Liver (tissue), 9 donors: ENCODE results near the gene LINGO3. TPM values are rescaled to one million over a fixed set of nuclear protein-coding genes. Genes with fewer than 3 reads are reported as not detected.
A peak's percentile ranks its signal among the peaks of the same experiment; 100 is the strongest.

Experiments used
- DNase-seq: peaks from one replicate; pipeline ENCODE4 v3.0.0-alpha.2; 2017; ENCODE audit warnings: low spot score
- H3K27ac ChIP-seq, 2 donors: one replicate each; pipeline ENCODE4 v1.7.0; 2013; ENCODE audit warnings: inconsistent platforms in 2 of 2, low read length in 2 of 2, control low read depth in 1 of 2, low read depth in 1 of 2, mild to moderate bottlenecking in 1 of 2
- H3K27me3 ChIP-seq, 4 donors: one replicate each; pipeline versions ENCODE4 v1.6.1 to v1.7.0; 2013; ENCODE audit warnings: low read length in 3 of 4, inconsistent platforms in 1 of 4, mild to moderate bottlenecking in 1 of 4, moderate library complexity in 1 of 4; ENCODE audit not compliant: control insufficient read depth in 4 of 4, insufficient read depth in 4 of 4
- H3K36me3 ChIP-seq, 4 donors: one replicate each; pipeline versions ENCODE4 v1.6.1 to v1.7.0; 2013; ENCODE audit warnings: low read length in 3 of 4, mild to moderate bottlenecking in 3 of 4, low read depth in 1 of 4, moderate library complexity in 1 of 4; ENCODE audit not compliant: control insufficient read depth in 4 of 4, insufficient read depth in 3 of 4
- H3K4me1 ChIP-seq, 4 donors: one replicate each; pipeline versions ENCODE4 v1.6.1 to v1.7.0; 2013; ENCODE audit warnings: low read length in 3 of 4, mild to moderate bottlenecking in 3 of 4, moderate library complexity in 1 of 4; ENCODE audit not compliant: control insufficient read depth in 4 of 4, insufficient read depth in 4 of 4
- H3K4me3 ChIP-seq, 3 donors: one replicate each; pipeline versions ENCODE4 v1.6.1 to v1.7.0; 2013; ENCODE audit warnings: low read length in 3 of 3, control low read depth in 1 of 3, low read depth in 1 of 3, mild to moderate bottlenecking in 1 of 3
- H3K9ac ChIP-seq, 2 donors: one replicate each; pipeline ENCODE4 v1.7.0; 2013; ENCODE audit warnings: low read length in 2 of 2, mild to moderate bottlenecking in 2 of 2, moderate library complexity in 2 of 2, control low read depth in 1 of 2, low read depth in 1 of 2
- H3K9me3 ChIP-seq, 4 donors: one replicate each; pipeline versions ENCODE4 v1.6.1 to v1.7.0; 2013; ENCODE audit warnings: low read length in 3 of 4; ENCODE audit not compliant: control insufficient read depth in 4 of 4
- ATF3 ChIP-seq: IDR thresholded peaks from 2 replicates; pipeline ENCODE4 v1.6.1; 2016; ENCODE audit warnings: antibody characterized with exemption
- CTCF ChIP-seq: fragments of 150-350 bp; IDR thresholded peaks from 2 replicates; pipeline ENCODE4 v1.5.1; 2017; ENCODE audit warnings: improper control_type of control experiment, low read depth, low read length; ENCODE audit not compliant: missing input control
- EGR1 ChIP-seq, 2 donors: IDR thresholded peaks; 2 replicates each; pipeline ENCODE4 v1.6.1; 2016 to 2018; ENCODE audit warnings: antibody characterized with exemption in 2 of 2, low read depth in 2 of 2
- FOXA1 ChIP-seq: IDR thresholded peaks from 2 replicates; pipeline ENCODE4 v1.6.1; 2016; ENCODE audit warnings: antibody characterized with exemption
- FOXA2 ChIP-seq: IDR thresholded peaks from 2 replicates; pipeline ENCODE4 v1.6.1; 2016; ENCODE audit warnings: antibody characterized with exemption
- GABPA ChIP-seq, 2 donors: IDR thresholded peaks in 1 of 2; conservative IDR thresholded peaks in 1 of 2; 2 replicates each; pipeline ENCODE4 v1.6.1; 2016; ENCODE audit warnings: antibody characterized with exemption in 2 of 2, mild to moderate bottlenecking in 1 of 2, moderate library complexity in 1 of 2
- HNF4A ChIP-seq, 2 donors: conservative IDR thresholded peaks; 2 replicates each; pipeline ENCODE4 v1.6.1; 2016; ENCODE audit warnings: antibody characterized with exemption in 2 of 2, mild to moderate bottlenecking in 2 of 2
- HNF4G ChIP-seq: IDR thresholded peaks from 2 replicates; pipeline ENCODE4 v1.6.1; 2016; ENCODE audit warnings: antibody characterized with exemption
- JUND ChIP-seq, 2 donors: IDR thresholded peaks; 2 replicates each; pipeline ENCODE4 v1.6.1; 2016; ENCODE audit warnings: antibody characterized with exemption in 2 of 2
- NR2F2 ChIP-seq: IDR thresholded peaks from 2 replicates; pipeline ENCODE4 v1.6.1; 2016; ENCODE audit warnings: antibody characterized with exemption
- RAD21 ChIP-seq, 2 donors: IDR thresholded peaks; 2 replicates each; pipeline ENCODE4 v1.6.1; 2016; ENCODE audit warnings: antibody characterized with exemption in 2 of 2, mild to moderate bottlenecking in 2 of 2
- REST ChIP-seq: IDR thresholded peaks from 2 replicates; pipeline ENCODE4 v1.6.1; 2016; ENCODE audit warnings: antibody characterized with exemption, mild to moderate bottlenecking
- SP1 ChIP-seq: IDR thresholded peaks from 2 replicates; pipeline ENCODE4 v1.6.1; 2018; ENCODE audit warnings: antibody characterized with exemption, mild to moderate bottlenecking
- TAF1 ChIP-seq: conservative IDR thresholded peaks from 2 replicates; pipeline ENCODE4 v1.6.1; 2016; ENCODE audit warnings: antibody characterized with exemption, mild to moderate bottlenecking
- YY1 ChIP-seq: IDR thresholded peaks from 2 replicates; pipeline ENCODE4 v1.6.1; 2016; ENCODE audit warnings: antibody characterized with exemption, mild to moderate bottlenecking
- ZBTB33 ChIP-seq: IDR thresholded peaks from 2 replicates; pipeline ENCODE4 v1.6.1; 2016; ENCODE audit warnings: antibody characterized with exemption
- WGBS: extraction: QIAGEN DNeasy Blood & Tissue Kit; methylation state at CpG from one replicate; pipeline ENCODE4 v1.1.7; 2013; 5-methylcytosine and 5-hydroxymethylcytosine counted together
- polyA plus RNA-seq, 2 donors: library from polyadenylated mRNA; stranded (reverse) in 1 of 2; unstranded in 1 of 2; fragments of 200-250 nt in 1 of 2; fragments of >200 nt in 1 of 2; fragmentation: Nextera tagmentation in 1 of 2; extraction: Ambion mirVana in 1 of 2; gene quantifications; one replicate each; pipeline versions ENCODE4 v1.2.1 to v1.2.3, GENCODE V29; 2013 to 2015
- total RNA-seq, 2 donors: library from RNA; depleted of rRNA; stranded (reverse); fragments of >200 nt; gene quantifications; one replicate each; pipeline ENCODE4 v1.2.3, GENCODE V29; 2014
- donor health status: healthy.
- donor health status: healthy.
- donor health status: healthy.
- donor health status: healthy.
- donor health status: healthy.

LINGO3 gene
- total and polyA plus RNA-seq, 4 donors, result 0.02 to 0.08 (median 0.07) TPM

GRCh38 chr19:2274931-2275535 is 32.9 kb downstream of the LINGO3 start:
- Histone ChIP-seq H3K27ac (no peak overlapping the region), H3K4me3 (no peak overlapping the region), H3K4me1 (peaks cover 10 to 38% (median 32%) of the 10 kb centered on the region in 4 donors), H3K9me3 (no peaks in the 10 kb centered on the region), H3K9ac (no peak overlapping the region), H3K27me3 (no peaks in the 10 kb centered on the region), H3K36me3 (peaks cover 4 to 9% (median 8%) of the 10 kb centered on the region in 4 donors)
- 65% methylated on average over 16 of the region's 16 CpGs for WGBS
- peak; percentile 64 for DNase-seq
- TF ChIP-seq SP1 (no peak), RAD21 (IDR thresholded peaks at IDR 0.05) (peak; percentile 75 to 84), REST (no peak), GABPA (IDR thresholded peaks at IDR 0.05 in 1 of 2, conservative IDR thresholded peaks at IDR 0.05 in 1 of 2) (no peak), HNF4G (no peak), JUND (IDR thresholded peaks at IDR 0.05) (no peak), TAF1 (no peak), FOXA2 (no peak), HNF4A (conservative IDR thresholded peaks at IDR 0.05) (no peak), YY1 (no peak), CTCF (peak; percentile 55)

GRCh38 chr19:2274185-2274711 is 33.7 kb downstream of the LINGO3 start:
- no peak for DNase-seq
- no peaks in the 10 kb centered on the region for H3K27me3 ChIP-seq
- peak overlapping the region; percentile 45 to 52 for H3K27ac ChIP-seq
- H3K4me1 ChIP-seq, result peaks cover 10 to 38% (median 32%) of the 10 kb centered on the region in 4 donors
- H3K4me3 ChIP-seq, result no peak overlapping the region
- H3K9me3 ChIP-seq, result no peaks in the 10 kb centered on the region
- 76% methylated on average over 9 of the region's 9 CpGs for WGBS
- H3K9ac ChIP-seq, result peak overlapping the region in 1 of 2 donors; percentile 17
- peaks cover 4 to 9% (median 8%) of the 10 kb centered on the region in 4 donors for H3K36me3 ChIP-seq
- TF ChIP-seq NR2F2 (no peak), JUND (IDR thresholded peaks at IDR 0.05) (no peak), ZBTB33 (no peak), REST (no peak), CTCF (no peak), YY1 (no peak), ATF3 (no peak), FOXA1 (no peak), EGR1 (IDR thresholded peaks at IDR 0.05; ENCODE audit: low read depth in 2 of 2) (no peak)
